Stromal cell of bone marrow (primary cell): ENCODE data around the gene PRDX2.
"Not testable (repeated sequence)": the region's sequence is repeated elsewhere in the genome, so short reads cannot be mapped to it uniquely, and the experiment has no call there.

ENCODE experiments used
- DNase-seq: peaks from one replicate; pipeline ENCODE4 v3.0.0-alpha.2; 2012; ENCODE audit warnings: low read depth

PRDX2 gene

GRCh38 chr19:12825254-12826131, 23.9 kb upstream of the PRDX2 start:
- no peak for DNase-seq

- DNase-seq = no peak
Measured at GRCh38 chr19:12821761-12822160, 20.2 kb upstream of the PRDX2 start.

DNA sequence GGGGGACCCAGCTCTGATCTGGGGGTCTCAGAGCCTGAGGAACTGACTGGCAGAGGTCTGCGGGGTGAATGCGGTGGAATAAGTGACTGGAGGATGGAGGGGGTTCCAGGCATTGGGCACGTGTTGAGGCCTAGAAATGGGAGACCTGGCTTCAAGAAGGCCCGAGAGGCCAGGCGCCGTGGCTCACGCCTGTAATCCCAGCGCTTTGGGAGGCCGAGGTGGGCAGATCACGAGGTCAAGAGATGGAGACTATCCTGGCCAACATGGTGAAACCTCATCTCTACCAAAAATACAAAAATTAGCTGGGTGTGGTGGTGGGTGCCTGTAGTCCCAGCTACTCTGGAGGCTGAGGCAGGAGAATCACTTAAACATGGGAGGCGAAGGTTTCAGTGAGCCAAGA, 16.2 kb upstream of the PRDX2 start:
- not testable (repeated sequence) for DNase-seq

DNA sequence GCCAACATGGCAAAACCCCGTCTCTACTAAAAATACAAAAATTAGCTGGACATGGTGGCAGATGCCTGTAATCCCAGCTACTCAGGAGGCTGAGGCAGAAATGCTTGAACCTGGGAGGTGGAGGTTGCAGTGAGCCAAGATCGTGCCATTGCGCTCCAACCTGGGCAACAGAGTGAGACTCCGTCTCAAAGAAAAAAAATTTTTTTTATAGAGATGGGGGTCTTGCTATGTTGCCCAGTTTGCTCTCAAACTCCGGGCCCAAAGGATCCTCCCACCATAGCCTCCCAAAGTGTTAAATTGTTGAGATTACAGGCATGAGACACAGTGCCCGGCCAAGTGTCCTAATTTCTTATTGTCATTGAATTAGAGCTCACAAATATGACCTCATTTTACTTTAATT, 15.6 kb upstream of the PRDX2 start:
- not testable (repeated sequence) for DNase-seq

DNA sequence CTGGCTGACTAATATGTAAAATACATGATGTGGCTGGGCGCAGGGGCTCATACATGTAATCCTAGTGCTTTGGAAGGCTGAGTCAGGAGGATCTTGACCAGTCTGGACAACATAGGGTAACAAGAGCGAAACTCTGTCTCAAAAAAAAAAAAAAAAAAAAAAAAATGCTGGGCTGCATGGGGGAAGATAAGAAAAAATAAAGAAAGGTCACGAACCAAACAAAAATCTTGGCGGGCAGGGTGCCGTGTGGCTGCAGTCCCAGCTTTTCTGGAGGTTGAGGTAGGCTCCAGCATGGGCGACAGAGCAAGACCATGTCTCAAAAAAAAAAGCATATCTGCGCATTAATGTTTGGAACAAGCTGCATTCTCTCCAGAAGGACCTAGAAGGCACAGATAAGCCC, 13.5 kb upstream of the PRDX2 start:
- no peak for DNase-seq

DNA sequence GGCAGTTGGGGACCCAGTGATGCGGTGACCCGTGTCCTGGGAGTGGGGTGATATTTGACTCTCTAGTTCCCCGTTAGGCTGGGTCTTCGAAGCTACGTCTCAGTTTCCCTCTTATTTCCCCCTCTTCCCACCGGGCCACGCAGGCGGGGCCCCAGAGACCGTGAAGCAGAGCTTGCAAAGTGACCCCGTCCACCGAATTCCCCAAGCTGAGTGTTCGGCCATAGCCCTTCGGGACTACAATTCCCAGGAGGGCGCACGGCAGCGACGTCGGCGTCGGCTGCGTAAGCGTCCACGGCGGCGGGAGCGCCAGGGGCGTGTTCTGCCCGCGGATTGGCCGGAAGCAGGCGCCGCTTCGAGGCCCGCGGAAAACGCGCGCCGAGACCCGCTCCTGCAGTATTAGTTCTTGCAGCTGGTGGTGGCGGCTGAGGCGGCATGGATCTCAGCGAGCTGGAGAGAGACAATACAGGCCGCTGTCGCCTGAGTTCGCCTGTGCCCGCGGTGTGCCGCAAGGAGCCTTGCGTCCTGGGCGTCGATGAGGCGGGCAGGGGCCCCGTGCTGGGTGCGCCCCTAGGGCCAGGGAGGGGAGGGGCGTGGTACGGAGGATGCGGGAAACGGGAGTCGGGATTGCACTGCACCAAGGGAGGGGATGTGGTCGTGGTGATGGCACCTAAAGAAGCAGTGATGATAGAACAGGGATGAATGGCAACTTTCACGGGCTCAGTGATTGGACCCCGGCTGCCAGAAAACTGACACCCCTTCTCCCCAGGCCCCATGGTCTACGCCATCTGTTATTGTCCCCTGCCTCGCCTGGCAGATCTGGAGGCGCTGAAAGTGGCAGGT, 4.9 kb upstream of the PRDX2 start, which contains the start of gene RNASEH2A:
Gene RNASEH2A (plus strand): TSS at position 343 of the 840 bp plus-strand sequence. CDS start 90 bp downstream, at position 433.
- peak; percentile 78 for DNase-seq

- DNase-seq = no peak
Measured at GRCh38 chr19:12804051-12804450, 2.5 kb upstream of the PRDX2 start.

DNA sequence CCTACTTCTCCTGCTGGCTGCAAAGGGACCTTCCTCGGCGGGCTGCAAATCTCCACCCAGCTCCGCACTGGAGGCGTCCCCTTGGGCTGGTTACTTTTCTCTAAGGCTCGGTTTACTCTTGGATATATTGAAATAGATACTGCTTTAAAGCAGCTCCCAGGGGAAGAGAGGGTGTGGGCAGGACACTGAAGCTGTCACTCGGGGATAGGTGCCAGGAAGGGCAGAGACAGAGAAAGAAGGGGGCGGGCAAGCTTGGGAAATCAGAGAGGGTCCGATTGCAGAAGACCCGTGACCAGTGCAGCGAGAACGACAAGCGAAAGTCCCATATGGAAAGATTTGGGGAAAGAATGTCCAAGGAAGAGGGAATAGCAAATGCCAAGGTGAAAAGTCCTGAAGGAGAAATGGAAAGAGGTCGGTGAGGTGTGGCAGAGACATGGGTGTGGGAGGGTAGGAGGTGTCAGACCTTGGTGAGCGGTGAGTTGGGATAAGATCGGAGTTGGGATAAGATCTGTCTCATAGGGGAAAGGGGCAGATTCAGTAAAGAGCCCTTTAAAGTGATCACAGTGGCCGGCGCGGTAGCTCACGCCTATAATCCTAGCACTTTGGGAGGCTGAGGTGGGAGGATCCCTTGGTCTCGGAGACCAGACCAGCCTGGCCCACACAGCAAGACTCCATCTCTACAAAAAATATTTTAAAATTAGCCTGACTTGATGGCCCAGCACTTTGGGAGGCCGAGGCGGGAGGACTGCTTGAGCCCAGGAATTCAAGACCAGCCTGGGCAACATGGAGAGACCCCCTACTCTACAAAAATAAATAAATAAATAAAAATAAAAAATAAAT, 887 bp upstream of the PRDX2 start:
- no peak for DNase-seq

GRCh38 chr19:12800923-12801465, 606 bp downstream of the PRDX2 start:
- DNase-seq = no peak

- no peak for DNase-seq
Measured at GRCh38 chr19:12800466-12800770, 1.2 kb downstream of the PRDX2 start.

DNA sequence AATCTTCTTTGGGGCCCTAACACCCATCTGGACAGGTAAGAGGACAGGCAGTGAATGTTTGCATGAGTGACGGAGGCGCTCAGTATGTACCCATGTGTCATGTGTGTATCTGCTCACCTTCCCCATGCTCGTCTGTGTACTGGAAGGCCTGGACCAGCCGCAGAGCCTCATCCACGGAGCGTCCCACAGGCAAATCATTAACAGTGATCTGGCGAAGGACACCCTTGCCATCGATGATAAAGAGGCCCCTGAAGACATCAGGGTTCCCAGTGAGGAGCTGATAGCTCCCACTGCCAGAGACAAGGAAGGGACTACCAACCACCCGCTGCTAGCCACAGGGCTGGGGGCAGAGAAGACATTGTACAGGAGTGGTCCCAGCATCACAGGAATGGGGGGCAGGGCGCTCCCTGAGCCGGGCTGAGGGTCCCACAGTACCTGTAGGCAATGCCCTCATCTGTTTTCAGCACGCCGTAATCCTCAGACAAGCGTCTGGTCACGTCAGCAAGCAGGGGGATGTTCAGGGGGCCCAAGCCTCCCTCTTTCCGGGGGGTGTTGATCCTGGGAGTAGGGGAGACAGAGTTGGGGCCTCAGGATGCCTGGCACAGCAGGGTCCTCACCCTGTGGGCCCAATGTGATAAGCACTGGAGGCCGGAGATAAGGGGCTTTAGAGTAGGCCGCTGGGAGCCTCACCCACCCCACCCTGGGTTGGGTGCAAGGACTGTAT, 1.7 kb downstream of the PRDX2 start:
- DNase-seq = no peak

DNA sequence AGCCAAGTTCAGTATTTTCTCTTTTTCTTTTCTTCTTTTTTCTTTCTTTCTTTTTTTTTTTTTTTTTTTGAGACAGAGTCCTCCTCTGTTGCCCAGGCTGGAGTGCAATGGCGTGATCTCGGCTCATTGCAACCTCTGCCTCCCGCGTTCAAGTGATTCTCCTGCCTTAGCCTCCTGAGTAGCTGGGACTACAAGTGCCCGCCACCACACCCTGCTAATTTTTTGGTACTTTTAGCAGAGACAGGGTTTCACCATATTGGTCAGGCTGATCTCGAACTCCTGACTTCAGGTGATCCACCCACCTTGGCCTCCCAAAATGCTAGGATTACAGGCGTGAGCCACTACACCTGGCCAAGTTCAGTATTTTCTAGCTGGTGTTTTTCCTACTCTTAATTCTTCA, 4.0 kb downstream of the PRDX2 start:
- not testable (repeated sequence) for DNase-seq

DNA sequence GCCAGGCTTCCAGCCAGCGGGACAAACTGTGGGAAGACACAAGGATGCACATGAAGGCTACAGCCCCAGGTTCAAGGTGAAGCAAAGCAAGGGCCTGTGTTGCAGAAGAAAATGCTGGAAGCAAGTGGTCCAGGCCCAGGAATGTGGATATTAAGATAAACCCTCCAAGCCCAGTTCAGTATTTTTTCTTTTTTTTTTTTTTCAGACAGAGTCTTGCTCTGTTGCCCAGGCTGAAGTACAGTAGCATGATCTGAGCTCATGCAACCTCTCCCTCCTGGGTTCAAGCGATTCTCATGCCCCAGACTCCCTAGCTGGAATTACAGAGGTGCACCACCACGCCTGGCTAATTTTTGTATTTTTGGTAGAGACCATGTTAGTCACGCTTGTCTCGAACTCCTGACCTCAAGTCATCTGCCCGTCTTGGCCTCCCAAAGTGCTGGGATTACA, 4.4 kb downstream of the PRDX2 start:
- no peak for DNase-seq

- DNase-seq = peak; percentile 52
Measured at GRCh38 chr19:12796146-12797071, 5.2 kb downstream of the PRDX2 start.

DNA sequence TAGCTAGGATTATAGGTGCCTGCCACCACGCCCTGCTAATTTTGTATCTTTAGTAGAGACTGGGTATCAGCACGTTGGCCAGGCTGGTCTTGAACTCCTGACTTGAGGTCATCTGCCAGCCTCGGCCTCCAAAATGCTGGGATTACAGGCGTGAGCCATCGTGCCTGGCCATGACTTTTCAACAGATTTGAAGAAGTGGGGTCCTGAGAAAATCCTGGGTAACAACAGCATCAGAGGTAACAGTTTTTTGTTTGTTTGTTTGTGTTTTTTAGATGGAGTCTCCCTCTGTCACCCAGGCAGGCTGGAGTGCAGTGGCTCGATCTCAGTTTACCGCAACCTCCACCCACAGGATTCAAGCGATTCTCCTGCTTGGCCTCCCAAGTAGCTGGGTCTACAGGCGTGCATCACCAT, 6.6 kb downstream of the PRDX2 start:
- DNase-seq = no peak

DNA sequence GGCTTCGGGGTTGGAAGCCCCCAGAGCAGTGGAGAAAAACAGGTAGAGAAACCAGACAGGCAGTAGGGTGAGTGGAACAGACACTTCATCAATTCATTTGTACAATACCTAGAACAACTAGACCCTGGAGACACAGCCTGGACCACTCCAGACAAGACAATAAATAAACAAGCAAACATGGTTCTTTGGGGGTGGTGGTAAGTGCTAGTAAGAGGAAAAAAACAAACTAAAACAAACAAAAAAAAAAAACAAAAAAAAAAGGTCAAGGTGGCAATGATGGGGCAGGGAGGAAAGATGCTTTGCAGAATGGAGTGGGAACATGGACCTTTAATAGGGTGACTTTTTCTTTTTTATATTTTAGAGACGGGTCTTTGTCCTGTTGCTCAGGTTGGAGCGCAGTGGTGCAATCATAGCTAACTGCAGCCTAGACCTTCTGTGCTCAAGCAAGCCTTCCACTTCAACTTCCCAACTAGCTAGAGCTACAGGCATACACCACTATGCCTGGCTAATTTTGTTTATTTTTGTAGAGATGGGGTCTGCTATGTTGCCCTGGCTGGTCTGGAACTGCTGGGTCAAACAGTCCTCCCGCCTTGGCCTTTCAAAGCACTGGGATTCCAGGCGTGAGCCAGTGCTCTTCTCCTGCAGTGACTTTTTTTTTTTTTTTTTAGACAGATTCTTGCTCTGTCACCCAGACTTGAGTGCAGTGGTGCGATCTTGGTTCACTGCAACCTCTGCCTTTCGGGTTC, 7.2 kb downstream of the PRDX2 start:
- DNase-seq = no peak

DNA sequence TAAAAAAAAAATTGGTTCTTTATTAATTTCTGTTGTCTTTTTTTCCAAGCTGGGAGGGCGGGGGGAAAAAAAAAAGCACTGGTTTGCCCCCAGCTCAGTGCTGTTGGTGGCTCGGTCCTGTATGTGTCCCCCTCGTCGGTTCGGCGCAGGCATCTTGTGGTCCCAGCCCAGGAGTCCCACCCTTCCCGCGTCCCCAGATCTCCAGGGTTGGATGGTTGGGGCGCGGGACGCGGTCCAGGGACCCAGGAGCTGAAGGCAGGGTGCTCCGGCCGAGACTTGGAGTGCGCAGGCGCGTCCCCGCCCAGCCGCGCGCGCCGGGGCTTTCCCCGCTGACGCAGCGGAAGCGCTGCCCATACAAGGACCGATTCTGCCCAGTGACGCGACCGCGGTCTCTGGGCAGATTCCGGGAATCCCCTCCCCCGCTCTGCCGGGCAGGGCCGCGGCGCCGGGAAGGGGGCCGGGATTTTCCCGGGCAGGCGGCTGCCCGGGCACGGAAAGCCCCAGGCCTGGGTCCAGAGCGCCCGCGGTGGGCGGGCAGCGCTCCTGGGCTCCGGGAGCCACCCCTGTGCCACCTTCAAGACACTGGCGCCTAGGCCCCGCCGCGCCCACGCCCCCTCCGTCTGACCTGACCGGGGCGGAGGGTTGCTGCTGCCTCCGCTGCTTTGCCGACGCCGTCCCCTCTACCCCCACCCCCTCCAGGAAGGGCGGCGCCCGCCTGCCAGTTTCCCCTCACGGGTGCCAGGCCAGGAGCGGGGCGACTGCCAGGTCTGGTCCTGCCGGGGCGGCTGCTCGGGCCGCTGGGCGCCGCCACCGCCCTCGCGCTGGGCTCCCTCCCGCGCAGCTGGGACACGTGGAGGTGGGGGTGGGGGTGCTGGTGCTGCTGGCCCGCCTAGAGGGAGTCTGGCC, 8.1 kb downstream of the PRDX2 start:
- DNase-seq = peak; percentile 83

DNA sequence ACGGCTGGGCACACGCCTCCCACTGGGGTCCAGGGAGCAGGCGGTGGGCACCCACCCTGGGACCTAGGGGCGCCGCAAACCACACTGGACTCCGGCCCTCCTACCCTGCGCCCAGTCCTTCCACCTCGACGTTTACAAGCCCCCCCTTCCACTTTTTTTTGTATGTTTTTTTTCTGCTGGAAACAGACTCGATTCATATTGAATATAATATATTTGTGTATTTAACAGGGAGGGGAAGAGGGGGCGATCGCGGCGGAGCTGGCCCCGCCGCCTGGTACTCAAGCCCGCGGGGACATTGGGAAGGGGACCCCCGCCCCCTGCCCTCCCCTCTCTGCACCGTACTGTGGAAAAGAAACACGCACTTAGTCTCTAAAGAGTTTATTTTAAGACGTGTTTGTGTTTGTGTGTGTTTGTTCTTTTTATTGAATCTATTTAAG, 8.7 kb downstream of the PRDX2 start:
- no peak for DNase-seq
